ENCODE measurements around the gene FASN. TPM values are rescaled to one million over a fixed set of nuclear protein-coding genes. Genes with fewer than 3 reads are reported as not detected.

FASN gene
- total and polyA plus RNA-seq, 2 of the 13 experiments (the other 11 are each of a cell fraction or from before 2014, with no cell fraction given): 51.7 to 101 TPM

GRCh38 chr17:82101767-82102679 is 4.0 kb upstream of the FASN start (continued):
- TF ChIP-seq TBX3 (IDR thresholded peaks at IDR 0.05; ENCODE audit: borderline replicate concordance): no peak
- TF ChIP-seq ELK4 (CRISPR knock-in tag; IDR thresholded peaks at IDR 0.05; ENCODE audit: borderline replicate concordance): no peak
- peak; percentile 44; the same call in 1 of the 2 replicates for TF ChIP-seq ZNF292 (CRISPR knock-in tag; IDR thresholded peaks at IDR 0.05; ENCODE audit: borderline replicate concordance, low read depth)
- TF ChIP-seq ZNF839 (CRISPR knock-in tag; IDR thresholded peaks at IDR 0.05; ENCODE audit: borderline replicate concordance): no peak
- no peak for TF ChIP-seq ZNF337 (CRISPR knock-in tag; IDR thresholded peaks at IDR 0.05; ENCODE audit: borderline replicate concordance, low read depth)
- TF ChIP-seq ELF3 (CRISPR knock-in tag; IDR thresholded peaks at IDR 0.05): peak; percentile 100
- TF ChIP-seq ZNF770 (CRISPR knock-in tag; IDR thresholded peaks at IDR 0.05): no peak
- TF ChIP-seq TFE3 (CRISPR knock-in tag; IDR thresholded peaks at IDR 0.05): peak; percentile 68
- TF ChIP-seq ARID3A (IDR thresholded peaks at IDR 0.05; ENCODE audit: low read depth, low read length): no peak
- TF ChIP-seq ZSCAN31 (CRISPR knock-in tag; IDR thresholded peaks at IDR 0.05; ENCODE audit: low read depth): peak; percentile 95
- TF ChIP-seq RAD21 (CRISPR knock-in tag; IDR thresholded peaks at IDR 0.05): no peak
- TF ChIP-seq IRF9 (CRISPR knock-in tag; IDR thresholded peaks at IDR 0.05; ENCODE audit: borderline replicate concordance): no peak
- 0 out of 2 replicates have a peak, but pooled peaks have one; percentile 9 for TF ChIP-seq ZNF572 (CRISPR knock-in tag; IDR thresholded peaks at IDR 0.05)
- no peak for TF ChIP-seq GMEB2 (CRISPR knock-in tag; IDR thresholded peaks at IDR 0.05; ENCODE audit: low read depth)
- peak; percentile 20; the same call in 1 of the 2 replicates for TF ChIP-seq ZNF530 (CRISPR knock-in tag; IDR thresholded peaks at IDR 0.05; ENCODE audit: low read depth)
- no peak for TF ChIP-seq ZNF367 (CRISPR knock-in tag; IDR thresholded peaks at IDR 0.05; ENCODE audit: borderline replicate concordance)
- TF ChIP-seq ZNF441 (CRISPR knock-in tag; IDR thresholded peaks at IDR 0.05; ENCODE audit: borderline replicate concordance): no peak; the same call in 1 of the 2 replicates
- no peak for TF ChIP-seq TBL1XR1 (IDR thresholded peaks at IDR 0.05; ENCODE audit: borderline replicate concordance, low read length, partially characterized antibody)

Measured in HepG2 (cell line).